LoVo (cell line): ENCODE measurements around the gene KIF13A.
"Not testable (repeated sequence)": the region's sequence is repeated elsewhere in the genome, so short reads cannot be mapped to it uniquely, and the experiment has no call there.

Experiments
- DNase-seq: peaks from one replicate; pipeline ENCODE4 v3.0.0-alpha.2; 2016; ENCODE audit warnings: low spot score

The KIF13A gene

DNA sequence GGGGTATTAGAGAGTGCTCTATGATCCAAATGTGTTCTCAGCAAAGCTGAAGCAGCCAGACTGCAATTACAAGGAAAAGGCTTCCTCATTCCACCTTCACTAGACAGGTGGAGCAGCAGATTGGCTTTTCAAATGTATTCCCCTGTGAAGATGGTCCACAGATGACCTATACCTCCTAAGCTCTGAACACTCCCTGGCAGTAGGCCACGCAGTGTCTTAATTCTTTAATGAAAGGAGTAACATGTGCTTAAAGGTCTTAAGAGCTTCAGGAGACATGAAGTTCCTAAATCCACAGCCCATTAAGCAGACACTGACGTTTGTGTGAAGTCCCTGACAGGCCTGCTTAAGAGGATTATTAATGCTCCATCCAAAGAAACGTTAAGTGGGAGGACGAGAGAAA lies 141.8 kb downstream of the KIF13A start:
- no peak for DNase-seq

DNA sequence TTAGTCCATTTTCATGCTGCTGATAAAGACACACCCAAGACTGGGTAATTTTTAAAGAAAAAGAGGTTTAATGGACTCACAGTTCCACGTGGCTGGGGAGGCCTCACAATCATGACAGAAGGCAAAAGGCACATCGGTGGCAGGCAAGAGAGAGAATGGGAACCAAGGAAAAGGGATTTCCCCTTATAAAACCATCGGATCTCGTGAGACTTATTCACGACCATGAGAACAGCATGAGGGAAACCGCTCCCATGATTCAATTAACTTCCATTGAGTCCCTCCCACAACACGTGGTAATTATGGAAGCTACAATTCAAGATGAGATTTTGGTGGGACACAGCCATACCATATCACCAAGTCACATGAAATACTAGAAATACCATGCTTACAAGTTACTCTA lies 142.5 kb downstream of the KIF13A start:
- DNase-seq = not testable (repeated sequence)

DNA sequence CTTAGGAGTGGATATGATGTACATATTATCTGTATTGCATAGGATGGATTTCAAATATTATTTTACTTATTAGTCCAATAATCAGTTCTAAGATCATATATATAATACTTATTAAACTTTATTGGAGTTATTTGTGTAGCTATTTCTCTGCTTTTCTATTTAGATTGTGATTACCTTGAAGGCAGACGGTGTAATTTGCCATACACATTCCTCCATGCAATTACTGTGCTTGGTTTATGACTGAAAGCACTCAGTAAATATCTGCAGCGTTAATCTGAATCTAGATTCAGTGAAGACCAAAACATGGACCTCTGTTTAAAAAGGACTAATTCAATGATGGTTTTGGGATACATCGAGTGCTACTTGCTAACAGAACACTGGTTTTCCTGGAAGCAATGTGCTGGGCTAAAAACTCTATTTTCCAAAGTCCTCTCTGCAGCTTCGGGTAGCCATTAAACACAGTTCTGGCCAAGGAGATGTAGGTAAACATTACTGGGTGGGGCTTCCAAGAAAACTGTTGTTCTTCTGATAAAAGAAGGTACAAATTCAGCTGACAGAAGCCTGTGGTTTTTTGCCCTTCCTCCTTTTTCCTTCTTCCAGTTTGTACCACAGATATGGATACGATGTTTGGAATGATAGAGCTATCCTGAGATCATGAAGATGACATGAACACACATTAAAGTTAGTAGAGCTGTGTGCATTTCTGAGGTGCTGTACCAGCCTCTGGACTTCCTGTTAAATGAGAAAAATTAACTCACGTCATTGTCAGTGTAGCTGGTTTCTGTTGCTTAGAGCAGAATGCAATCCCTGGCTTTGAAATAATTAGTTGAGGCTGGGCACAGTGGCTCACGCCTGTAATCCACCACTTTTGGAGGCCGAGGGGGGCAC lies 144.3 kb downstream of the KIF13A start:
- DNase-seq = no peak

DNA sequence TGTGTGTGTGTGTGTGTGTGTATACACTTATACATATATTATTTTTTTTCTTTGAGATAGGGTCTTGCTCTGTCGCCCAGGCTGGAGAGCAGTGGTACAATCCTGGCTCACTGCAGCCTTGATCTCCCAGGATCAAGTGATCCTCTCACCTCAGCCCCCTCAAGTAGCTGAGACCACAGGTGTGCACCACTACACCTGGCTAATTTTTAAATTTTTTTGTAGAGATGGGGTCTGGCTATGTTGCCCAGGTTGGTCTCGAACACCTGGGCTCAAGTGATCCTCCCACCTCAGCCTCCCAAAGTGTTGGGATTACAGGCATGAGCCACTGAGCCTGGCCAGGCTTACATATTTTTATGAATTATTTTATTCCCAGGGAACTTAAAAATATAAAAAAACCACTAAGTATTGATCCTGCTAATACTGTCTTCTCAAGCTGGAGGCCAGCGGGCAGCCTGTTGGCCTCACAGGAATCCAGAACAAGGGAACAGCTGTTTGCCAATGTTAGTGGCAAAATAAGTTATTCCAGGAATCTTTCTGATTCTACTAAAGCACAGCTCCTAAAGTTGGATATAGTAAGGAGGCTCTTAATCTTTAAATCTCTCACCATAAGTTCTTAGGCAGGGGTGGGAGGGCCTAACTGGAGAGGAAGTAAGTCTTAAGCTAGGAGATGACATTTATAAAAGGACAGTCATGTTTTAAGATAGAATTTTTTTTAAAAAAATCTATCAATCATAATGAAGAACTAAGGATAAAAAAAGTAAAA lies 145.2 kb downstream of the KIF13A start:
- no peak for DNase-seq

DNA sequence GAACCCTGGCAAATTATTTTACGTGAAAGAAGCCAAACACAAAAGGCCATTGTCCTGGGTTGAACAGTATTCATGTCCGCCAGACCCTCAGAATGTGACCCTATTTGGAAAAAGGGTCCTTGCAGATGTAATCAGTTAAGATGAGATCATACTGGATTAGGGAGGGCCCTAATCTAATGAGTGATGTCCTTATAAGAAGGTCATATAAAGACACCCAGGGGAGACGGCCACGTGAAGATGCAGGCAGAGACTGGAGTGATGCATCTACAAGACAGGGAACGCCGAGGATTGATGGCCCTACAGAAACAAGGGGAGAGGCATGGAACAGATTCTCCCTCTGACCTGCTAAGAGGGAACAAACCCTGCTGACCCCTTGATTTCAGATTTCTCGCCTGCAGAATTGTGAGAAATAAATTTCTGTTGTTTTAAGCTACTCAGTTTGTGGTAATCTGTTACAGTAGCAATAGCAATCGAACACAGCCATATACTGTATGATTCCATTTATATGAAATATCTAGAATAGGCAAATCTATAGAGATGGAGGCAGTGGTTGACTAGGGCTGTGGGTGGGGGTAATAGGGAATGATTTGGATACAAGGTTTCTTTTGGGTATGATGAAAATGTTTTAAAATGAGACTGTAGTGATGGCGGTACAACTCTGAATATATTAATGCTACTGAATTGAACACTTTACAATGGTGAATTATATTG lies 147.8 kb downstream of the KIF13A start:
- DNase-seq = no peak

DNA sequence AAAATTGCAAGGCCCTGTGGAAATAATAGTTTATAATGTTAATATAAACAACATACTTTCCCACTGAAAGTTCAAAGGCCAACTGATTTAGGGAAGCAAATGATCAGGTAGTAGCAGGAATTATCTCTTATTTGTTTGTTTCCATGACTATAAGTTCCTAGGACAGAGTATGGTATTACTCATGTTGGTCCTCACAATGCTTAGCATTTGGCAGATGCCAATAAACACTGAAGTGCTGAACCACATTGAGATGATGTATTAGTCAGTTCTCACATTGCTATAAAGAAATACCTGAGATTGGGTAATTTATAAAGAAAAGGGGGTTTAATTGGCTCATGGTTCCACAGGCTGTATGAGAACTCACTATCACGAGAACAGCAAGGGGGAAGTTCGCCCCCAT lies 151.1 kb downstream of the KIF13A start:
- DNase-seq = no peak

DNA sequence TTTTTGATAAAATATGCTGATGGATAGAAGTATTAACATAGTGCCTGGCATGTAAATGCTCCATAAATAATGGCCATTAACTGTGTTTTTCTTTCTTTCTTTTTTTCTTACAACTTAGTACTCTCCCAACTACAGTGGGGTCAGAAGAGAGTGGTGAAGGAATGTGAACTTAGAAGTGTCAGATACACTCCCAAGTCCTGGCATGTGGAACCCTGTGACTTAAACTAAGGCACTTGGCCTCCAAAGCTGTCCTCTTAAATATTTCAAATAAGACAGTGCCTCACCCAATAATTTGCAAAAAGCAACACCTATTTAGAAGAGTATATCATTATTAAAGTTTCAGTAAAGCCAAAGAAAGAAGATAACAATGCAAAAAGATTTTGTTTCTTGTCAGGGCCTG lies 151.7 kb downstream of the KIF13A start:
- DNase-seq = no peak

DNA sequence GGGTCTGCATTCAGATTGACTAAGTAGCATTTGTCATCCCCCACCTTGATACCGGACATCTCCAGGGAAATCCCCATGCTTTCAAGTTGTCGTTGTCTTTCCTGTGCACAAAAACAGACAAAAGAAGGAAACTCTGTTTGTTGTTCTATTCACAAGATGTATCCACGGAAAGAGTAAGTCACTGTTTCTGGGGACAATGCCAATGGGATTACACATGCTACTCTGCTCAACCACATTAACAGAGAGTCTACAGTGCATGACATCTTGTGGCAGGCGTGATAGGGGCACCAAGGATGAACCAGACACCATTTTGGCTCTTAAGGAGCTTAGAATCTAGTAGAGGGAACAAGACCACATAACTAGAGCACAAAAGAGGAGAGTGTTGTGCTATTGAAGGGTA lies 156.3 kb downstream of the KIF13A start:
- no peak for DNase-seq

DNA sequence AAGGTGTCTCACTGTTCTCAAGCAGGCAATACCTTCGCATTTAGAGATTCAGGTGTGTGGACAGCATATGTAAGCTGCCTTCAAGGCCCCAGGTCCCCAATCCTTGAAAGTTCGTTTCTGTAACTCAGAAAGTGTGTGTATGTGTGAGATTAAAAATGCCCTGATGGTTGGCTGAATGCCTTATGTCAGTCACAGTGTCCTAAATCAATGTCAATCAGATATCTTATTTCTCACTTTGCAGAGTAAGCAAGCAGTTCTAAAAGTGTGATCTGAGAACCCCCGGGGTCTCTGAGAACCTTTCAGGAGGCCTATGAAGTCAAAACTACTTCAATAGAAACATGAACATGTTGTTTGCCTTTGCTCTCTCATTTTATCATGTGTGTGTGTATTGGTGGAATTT lies 157.5 kb downstream of the KIF13A start:
- DNase-seq = no peak

DNA sequence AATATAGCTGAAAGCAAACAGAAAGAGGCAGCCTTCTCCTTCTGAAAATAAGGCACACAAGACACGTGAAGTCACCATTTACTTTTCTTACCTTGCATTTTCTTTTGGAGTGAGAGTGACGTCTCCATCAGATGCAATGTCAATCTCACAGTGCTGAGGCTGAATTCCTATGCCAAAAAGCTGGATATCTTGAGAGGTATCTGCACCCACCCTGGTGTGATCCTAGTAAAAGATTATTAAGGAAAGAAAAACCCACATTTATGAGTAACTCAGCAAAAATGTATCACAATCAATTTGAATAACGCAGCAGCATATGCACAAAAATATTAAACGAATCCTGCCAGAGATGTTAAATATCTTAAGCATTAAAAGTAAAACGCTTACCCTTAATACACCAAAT lies 159.3 kb downstream of the KIF13A start:
- DNase-seq = no peak

DNA sequence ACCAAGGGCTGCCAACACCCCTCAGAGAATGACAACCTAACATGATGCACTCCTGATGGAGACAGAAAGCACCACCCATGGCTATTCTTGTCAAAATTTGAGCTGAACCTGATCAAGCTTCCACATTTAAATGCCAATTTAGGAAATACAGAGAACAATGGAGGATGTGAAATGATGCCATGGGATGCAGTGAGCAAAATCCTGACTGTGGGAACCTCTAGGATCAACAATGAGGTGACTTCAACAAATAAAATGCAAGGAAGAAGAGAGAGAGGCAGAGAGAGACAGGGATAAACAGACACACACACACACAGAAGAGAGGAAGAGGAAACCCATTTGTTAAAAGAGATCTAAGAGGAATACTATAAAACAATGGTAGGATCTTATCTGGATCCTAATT lies 161.1 kb downstream of the KIF13A start:
- DNase-seq = no peak

DNA sequence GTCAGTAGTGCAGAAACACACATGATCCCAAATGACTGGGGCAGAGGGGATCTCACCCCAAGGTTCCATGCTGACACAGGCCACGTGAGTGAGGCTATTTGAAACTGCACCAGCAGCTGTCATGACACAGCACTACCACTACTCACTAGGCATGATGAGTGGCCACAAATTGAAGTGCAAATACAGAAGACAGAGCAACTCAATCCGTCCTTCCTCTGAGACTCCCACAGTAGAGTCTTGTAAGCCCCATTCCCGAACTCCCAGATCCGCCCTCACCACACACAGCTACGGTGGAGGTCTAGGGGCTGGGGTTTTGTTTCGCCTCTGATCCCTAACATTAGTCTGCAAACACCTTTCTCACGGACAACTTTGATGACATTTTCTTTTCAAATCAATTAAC lies 167.4 kb downstream of the KIF13A start:
- DNase-seq = no peak

DNA sequence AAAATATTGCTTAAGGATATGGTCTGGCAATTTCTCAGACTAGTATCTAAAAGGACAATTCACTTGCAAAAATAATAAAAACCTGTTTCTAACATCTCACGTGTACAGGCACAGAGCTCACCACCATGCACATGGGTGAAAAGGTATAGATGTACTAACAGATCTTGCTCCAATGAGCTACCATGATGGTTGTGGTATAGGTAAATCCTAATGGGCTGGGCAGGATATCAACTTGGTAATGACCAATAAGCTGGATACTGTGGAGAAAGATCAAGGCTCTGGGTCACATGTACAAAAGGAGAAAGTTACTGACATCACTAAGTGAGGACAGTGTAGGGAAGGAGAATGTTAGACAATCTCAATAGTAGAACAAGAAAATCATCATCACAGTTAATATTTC lies 169.7 kb downstream of the KIF13A start:
- DNase-seq = no peak

DNA sequence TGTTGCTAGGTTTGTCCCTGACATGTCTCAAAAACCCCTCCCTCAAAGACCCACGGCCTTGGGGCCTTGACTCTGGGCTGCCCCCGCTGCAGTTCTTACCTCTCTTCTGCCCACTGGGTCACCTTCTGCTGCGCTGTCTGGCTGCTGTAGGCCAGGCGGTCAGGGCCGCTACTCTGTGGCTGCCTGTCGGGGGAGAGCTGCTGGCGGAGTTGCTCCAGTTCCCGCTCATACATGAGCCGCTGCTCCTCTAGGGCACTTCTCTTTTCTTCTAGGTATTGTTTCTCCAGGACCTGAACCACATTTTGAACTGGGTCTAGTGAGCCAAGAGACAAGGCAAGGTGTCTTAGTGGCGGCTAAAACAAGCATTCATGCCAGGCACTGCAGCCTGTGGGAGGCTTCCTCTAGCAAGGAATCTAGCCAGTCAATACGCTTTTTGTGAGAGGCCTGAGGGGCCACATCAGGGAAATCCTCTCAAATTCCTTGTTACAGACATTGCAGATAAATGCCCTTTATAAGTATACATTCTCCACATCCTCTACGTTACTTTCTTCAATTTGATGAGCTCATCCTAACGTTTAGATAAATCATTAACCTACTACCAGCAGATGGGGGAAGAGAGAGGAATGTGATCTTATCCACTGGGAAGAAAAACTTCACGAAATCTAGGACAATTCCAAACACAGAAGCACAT lies 170.4 kb downstream of the KIF13A start:
- no peak for DNase-seq

DNA sequence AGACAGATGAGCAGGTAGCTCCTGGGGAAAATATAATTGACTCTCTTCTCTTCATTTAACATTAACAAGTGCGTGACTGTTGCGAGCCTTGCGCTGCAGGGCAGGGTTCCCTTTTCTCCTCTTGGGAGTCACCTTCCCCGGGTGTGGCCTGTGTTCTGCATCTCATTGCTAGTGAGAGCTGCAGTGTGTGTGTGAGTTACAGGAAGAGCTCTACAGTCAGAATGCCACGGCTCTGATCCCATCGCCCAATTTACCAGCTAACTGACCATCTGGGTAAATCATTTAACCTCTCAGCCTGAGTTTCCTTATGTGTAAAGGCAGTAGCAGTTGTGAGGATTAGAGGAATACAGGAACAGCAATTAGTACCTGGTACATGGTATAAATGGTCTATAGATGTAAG lies 173.9 kb downstream of the KIF13A start:
- no peak for DNase-seq

DNA sequence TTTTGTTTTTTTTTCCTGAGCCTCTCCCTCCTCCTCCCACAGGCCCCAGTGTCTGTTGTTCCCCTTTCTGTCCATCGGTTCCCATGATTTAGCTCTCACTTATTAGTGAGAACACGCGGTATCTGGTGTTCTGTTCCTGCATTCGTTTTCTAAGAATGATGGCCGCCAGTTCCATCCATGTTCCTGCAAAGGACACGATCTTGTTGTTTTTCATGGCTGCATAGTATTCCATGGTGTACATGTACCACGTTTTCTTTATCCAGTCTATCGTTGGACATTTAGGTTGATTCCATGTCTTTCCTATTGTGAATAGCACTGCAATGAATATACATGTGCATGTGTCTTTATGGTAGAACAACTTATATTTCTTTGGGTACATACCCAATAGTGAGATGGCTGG lies 175.1 kb downstream of the KIF13A start:
- no peak for DNase-seq

DNA sequence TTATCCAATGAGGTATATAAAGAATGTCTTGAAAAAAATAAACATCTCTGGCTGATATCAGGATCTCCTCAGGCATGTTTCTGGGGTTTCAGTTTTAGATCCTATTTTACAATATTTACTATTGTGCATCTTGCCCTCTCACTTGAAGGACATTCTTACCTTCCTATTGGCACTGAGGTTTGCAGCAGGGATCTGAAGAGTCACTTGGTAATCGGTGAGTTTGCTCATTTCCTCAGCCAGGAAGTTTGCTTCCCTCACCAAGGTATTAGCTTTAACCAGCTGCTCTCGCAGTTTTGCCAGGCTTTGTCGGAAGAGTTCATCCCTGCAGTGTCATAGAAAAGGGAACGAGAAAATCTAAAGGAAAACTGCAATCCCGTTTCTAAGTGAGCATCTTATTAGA lies 178.8 kb downstream of the KIF13A start:
- no peak for DNase-seq

DNA sequence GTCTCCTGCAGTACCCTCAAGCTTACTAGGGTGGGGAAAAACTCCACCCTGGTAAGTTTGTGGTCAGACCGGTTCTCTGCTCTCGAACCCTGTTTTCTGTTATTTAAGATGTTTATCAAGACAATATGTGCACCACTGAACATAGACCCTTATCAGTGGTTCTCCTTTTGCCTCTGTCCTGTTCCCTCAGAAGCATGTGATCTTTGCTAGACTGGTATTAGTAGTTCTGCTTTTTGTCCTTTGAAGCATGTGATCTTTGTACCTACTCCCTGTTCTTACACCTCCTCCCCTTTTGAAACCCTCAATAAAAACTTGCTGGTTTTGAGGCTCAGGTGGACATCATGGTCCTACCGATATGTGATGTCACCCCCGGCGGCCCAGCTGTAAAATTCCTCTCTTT lies 180.0 kb downstream of the KIF13A start:
- not testable (repeated sequence) for DNase-seq

DNA sequence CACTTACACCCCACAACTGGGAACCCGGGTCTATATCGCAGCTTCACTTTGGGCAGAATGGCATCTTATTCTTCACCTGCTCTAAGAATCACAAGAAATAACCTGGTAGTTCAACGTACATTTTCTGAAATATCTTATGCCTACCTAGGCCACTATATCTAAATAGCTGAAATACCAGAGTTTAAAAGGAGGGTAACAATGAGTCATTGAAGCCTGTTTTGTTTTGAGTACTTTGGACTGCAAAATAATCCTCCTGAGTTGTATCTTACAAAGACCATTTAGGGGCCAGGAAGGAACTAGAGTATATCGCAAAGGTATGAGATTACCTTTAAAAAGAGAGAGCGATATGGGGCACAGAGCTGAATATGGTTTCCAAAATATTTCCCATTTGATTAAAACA lies 184.0 kb downstream of the KIF13A start:
- DNase-seq = no peak

DNA sequence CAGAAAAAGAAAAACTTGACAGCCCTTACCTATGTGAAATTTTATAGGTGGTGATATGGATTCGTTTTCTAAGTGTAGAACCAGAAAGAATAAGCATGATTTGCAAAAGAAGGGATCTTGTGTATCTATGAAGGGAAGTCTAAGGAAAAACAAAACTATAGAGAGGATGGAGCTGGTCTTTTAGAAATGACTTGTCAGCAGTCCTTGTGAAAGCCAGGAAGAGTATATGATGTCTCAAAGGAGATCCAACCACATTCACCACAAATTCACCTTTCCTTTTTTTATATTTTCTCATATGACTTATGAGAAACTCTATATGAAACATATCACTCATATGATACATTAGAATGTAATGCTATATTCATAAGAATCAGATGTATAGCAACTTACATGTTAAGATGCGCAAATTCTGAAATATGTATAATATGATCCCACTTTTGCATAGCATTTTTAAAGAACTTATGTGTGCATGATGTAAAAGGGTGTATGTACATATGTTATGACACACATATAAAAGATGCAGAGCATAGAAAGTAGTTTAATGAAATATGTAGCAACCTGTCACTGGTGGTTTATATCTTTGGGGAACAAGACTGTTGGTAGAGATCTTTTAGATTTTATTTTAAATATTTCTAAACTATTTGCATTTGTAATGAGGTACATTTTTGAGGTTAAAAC lies 188.8 kb downstream of the KIF13A start:
- no peak for DNase-seq

DNA sequence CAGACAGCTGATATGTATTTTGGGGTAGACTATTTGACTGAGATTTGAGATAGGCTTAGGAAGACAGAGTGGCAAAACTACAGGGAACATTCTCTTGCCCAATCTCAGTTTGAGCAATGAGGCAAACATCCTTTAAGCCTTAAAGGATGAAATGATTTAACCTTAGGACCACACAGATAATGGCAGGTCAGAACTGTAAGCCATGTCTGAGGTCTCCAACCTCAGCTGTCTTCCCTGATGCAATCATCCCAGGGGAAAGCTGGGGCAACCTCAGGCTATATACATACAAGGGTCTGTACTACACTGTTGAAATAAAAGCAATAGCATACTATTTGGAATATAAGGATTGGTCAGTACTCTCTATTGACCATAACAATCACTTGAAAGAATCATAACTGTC lies 196.9 kb downstream of the KIF13A start:
- DNase-seq = no peak
